Stimulated activated CD8-positive, alpha-beta memory T cell treated with anti-CD3 and anti-CD28 coated beads, Interleukin-4, amount 100 ng/mL, for 48 hours (primary cell): ENCODE data around the gene RPL7L1.
"Not testable (repeated sequence)": the region's sequence is repeated elsewhere in the genome, so short reads cannot be mapped to it uniquely, and the experiment has no call there.

ENCODE experiments used
- DNase-seq: peaks from one replicate; pipeline ENCODE4 v3.0.0-alpha.2; 2020

The RPL7L1 gene

DNA sequence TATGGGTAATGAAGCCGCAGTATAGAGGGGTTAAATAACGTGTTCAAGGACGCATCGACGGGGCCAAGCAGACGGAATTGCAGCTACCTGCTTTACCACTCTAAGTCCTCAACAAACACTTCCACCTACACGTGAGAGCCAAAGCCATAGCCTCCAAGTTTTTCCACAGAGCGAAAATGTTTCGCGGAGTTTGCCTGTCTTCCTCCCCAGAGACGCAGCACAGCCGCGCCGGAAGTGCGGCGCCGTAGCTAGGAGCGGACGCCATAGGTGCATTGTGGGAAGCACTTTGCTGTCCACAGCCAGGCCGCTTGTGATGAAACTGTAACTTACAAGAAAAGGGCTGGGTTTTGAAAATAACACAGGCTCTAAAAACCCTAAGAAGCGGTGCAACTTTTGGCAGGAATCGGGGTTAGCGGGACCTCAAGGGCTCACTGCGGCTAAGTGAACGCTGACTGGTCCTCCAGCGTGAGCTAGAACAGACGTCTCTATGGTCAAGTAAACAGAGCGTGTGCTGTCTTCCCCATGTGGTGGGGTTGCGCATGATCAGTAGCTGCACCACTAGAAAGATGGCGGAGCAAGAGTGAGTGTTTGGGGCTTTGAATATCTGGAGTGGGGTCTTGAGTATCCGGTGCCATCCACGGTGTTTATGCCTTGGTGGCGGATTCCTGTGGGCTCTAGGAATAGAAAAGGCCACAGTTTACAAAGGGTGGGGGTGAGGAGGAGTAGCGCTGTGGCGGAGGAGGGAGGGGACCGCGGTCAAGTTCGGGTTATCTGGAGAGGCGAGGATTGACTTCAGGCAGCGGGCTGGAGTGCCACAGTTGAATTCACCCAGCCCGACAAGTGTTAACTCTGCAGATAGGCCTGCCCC, at the start of gene RPL7L1:
Gene RPL7L1, plus strand, starts transcription at position 245 of the 868 bp plus-strand sequence. Its CDS starts 295 bp downstream, at position 540.
- peak; percentile 83 for DNase-seq

DNA sequence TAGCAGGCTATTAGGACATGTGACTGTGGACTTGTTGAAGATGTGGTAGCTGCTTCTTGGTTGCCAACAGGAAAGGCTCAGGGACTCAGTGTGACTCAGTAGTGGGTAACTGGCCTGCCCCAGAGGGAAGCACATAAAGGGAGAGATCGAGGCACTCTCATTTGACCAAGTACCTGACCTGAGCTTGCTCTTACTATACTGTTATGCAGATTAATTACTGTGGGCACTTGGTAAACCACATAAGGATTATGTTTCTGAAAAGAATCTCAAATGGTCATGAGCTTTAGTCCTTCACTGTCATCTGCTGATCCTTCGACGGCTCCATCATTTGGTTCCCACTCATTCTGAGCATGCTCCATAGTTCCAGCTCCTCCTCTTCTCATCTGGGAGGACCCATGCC, 48.2 kb upstream of the RPL7L1 start:
- DNase-seq: no peak

DNA sequence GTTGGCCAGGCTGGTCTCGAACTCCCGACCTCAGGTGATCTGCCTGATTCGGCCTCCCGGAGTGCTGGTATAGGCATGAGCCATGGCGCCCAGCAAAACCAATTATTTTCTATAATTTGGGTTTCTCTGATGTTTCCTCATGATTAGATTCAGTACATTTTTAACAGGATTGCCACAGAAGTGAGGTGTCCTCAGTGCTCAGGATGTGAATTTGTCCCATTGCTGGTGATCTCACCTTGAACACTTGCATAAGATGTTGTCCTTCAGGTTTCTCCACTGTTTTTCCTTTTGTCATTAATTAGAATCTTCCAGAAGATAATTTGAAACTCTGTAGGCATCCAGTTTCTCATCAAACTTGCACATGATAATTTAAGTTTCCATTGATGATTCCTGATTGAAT, 45.4 kb upstream of the RPL7L1 start:
- DNase-seq: no peak

DNA sequence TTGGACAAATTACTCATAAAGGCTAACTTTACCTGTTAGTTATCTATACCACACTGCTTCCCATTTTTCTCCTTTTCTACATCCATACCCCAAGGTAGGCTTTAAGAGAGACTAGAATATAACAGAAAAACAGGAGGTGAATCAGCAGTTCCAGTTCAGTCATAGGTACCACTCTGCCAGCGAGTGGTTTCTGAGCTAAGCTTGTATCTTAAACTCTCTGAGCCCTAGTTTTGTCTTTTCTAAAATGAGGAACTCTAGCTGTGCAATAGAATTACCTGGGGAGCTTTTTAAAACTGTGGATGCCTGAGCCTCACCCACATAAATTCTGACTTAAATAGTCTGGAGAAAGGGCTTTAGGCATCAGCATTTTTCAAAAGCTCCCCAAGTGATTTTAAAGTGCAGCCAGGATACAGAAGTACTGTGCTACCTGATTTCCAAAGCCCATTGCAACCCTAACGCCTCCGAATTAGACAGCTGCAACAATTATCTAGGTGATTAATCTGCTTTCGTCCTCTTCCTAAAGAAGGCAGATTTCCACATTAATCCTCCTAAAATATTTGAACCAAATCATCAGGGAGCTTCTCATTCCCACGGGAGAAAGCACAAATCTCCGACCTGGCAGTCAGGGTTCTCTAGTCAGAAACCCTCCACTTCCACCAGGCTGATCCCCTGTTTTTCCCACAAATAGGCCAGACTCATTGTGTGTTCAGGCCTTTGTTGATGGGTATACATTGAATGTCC, 37.4 kb upstream of the RPL7L1 start:
- DNase-seq: no peak

DNA sequence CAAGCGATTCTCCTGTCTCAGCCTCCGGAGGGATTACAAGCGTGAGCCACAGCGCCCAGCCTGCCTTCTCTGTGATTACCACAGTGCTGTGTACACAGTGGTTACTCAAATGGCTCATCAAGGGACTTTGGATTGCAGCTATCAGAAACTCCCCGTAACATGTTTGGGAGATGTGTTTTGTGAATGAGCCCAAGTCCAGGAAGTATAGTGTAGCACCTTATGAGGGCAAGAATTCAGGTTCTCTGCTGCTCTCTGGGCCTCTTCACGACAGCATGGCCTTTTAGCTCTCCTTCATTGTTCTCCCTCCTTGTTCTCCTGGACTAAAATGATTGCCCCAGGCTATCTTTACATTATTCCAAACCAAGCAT, 34.1 kb upstream of the RPL7L1 start:
- DNase-seq: no peak

DNA sequence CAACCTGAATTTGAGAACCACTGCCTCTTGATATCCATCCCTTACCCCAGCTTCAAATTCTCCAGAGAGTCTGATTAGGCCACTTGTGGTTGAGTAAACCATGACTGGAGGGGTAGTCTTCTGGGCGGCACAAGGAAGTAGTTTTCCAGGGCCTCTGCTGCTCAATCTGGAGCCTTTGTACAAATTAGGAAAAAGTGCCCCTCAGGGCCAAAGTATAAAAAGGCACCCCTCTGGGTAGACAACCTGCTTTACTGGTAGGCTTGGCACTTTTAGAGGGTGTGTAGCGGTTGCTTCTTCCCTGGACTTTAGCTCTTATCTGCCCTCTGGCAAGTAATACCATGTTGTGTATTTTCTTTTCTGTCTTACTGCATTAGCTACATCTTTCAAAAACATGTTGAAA, 32.9 kb upstream of the RPL7L1 start:
- DNase-seq: no peak

DNA sequence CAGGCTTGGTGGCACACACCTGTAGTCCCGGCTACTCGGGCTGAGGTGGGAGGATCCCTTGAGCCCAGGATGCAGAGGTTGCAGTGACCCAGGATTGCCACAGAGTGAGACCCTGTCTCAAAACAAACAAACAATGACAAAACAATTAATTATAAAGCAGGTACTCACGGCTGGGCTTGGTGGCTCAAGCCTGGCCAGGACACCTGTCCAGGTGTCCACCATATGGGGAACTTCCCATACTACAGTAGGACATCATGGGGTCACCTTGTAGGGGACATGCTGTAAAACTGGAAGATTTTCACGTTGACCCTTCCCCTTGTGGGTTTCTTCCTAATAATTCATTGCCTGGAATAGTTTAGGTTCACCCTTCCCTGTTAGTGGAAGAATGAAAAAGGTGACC, 30.7 kb upstream of the RPL7L1 start:
- DNase-seq: no peak

DNA sequence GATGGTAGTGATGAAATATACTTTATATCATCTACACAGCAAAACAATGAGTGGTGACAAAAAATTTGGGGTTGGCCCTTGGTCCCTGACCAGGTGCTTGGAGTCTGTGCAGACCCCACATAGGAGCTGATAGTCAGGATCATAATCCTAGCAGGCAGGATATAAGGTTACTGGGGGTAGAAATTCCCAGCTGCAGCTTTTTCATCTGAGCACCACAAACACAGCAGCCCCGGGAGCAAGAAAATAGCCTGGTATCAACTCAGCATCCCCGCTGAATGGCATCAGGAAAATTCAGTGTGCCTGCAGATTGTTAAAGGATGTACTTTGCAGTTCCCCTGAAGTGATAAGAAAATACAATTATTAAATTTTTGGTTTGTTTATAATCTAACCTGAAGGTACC, 27.8 kb upstream of the RPL7L1 start:
- DNase-seq: no peak

DNA sequence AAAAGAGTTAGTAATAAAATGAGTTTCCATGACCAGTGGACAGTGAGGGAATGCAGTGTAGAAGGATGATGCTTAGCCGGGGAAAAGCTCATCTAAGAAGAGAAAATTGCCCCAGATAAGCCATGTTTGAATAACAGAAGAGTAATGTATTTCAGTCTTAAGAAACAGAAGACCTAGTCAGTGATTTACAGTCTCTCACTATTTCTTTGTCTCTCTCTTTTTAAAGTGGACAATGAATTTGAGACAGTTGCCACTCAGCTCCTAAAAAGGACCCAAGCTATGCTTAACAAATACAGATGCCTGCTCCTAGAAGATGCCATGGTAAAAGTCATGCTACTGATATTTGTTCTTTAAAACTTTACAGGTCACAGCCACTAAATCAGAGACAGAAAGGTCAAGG, 19.4 kb upstream of the RPL7L1 start:
- DNase-seq: no peak

DNA sequence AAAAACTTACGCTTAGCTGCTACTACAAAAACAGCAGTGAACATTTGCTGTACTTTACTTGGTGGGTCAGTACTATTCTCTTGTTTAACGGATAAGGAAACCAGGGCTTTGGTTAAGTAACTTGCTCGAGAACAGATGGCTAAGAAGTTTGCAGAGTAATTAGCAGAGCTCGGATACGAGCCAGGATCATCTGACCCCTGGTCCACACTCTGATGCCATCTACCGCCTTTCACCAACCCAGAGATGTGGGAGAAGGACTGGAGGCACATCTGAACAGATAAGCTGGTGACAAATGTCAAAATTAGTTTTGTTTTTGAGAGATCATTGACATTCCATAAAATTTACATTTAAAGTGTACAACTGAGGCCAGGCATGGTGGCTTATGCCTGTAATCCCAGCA, 18.9 kb upstream of the RPL7L1 start:
- no peak for DNase-seq

DNA sequence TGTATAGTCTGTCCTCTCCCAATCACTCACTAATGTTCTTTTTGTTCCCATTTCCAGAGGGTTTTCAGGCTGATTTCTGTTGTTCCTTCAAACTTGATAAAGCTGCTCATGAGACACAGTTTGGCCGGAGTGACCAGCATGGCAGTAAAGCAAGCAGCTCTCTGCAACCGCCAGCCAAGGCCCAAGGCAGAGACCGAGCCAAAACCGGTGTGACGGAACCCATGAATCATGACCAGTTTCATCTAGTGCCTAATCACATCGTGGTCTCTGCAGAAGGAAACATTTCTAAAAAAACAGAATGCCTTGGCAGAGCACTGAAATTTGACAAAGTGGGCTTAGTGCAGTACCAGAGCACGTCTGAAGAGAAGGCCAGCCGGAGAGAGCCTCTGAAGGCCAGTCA, 14.8 kb upstream of the RPL7L1 start:
- DNase-seq: no peak

DNA sequence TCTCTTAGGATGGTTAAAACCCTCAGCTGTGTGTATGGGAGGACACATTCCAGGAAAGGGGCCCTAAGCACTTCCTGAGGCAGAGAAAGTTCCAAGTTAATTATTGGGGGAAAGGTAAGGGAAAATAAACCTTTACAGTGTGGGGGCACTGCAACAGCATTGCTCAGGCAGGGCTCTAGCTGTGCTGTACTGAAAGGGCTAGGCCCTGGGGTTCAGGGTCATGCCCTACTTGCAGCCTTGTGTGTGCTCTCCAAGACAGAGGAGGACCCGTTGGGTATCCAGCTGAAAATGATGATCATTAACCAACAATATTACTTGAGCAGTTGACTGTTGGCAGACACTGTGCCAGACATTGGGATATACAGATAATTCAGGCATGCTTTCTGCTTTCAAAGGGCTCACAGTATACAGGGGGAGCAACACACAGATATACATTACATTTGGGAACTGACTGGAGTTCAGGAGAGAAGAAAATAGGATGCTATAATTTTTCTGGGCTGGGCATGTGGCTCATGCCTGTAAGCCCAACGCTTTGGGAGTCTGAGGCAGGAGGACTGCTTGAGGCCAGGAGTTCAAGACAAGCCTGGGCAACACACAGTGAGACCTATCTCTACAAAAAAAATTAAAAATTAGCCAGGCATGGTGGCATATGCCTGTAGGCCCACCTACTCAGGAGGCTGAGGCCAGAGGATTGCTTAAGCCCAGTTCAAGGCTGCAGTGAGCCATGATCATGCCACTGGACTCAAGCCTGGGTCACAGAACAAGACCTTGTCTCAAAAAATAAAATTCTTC, 9.1 kb upstream of the RPL7L1 start:
- DNase-seq: no peak

DNA sequence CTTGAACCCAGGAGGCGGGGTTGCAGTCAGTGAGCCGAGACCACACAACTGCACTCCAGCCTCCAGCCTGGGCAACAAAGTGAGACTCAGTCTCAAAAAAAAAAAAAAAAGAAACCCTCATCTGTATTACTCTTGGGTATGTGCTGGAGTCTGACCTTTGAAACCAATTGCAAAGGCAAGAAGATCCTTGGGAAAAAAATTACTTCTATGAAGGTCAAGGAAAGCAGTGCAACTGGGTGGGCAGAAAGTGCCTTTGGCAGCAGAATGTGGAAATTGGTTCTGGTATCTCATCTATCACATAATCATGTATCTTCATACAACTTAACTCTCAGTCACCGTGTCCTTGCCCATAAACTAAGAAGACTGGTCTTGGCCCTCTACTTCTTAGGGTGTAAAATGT, 7.7 kb upstream of the RPL7L1 start:
- DNase-seq: no peak

DNA sequence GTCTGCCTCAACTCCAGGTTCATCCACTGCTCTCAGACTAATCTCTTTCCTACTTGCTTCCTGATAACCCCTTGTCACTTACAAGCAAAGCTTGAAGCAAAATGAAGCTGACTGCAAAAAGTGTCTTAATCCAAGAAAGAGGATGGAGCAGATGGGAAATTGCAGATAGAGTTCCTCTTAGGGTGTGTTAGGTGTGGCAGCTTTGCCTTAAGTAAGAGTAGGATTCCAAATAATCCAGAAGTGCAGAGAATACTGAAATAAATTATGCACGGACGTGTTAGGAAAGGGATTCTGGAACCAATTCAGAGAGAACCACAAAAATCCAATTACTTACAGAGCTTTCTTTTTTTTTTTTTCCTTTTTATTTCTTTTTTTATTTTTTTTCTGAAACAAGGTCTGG, 6.1 kb upstream of the RPL7L1 start:
- no peak for DNase-seq

DNA sequence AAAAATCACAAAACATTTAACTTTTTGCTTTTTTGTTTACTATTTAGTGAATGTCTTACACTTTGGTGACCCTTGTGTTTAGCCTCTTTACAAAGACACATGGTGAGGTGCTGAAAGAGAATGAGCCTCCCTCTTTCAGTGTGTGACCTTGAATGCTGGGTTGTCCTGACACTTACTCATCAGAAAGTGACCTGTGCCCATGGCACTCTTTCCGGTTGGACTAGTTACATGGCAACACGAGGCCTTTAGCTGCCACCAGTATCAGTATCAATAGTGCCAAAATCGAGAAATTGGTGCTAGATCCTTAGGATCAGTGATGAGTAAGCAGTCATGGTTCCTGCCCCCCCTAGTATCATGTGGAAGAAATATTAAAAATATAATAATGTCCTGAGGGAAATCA, 1.7 kb upstream of the RPL7L1 start:
- DNase-seq: no peak

DNA sequence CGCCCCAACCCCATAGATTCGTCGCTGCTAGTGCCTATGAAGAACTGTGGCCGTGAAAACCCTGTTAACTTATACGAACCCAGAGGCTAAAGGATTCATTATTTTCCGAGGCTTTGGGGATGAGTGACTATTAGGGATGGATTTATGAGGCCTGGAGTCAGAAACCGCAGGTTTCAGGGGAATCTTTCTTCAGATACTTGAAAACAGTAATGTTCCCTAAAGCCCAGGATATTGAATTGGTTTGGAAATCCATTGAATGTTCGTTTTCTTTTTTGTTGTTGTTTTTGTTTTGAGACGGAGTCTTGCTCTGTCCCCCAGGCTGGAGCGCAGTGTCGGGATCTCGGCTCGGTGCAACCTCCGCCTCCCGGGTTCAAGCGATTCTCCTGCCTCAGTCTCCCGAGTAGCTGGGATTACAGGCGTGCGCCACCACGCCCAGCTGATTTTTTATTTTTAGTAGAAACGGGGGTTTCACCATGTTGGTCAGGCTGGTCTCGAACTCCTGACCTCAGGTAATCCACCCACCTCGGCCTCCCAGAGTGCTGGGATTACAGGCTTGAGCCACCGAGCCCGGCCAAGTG, 913 bp downstream of the RPL7L1 start:
- not testable (repeated sequence) for DNase-seq

DNA sequence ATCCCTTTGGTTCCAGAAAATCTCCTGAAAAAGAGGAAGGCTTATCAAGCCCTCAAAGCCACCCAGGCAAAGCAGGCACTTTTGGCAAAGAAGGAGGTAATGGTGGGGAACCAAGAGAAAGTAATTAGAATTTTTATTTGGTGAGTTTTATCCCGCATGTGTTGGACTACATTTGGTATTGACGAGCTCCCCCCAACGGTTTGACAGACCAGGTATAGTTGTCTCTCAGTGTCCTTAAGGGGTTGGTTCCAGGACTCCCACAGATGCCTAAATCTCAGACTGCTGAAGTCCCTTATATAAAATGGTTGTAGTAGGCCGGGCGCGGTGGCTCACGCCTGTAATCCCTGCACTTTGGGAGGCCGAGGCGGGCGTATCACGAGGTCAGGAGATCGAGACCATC, 1.5 kb downstream of the RPL7L1 start:
- not testable (repeated sequence) for DNase-seq

DNA sequence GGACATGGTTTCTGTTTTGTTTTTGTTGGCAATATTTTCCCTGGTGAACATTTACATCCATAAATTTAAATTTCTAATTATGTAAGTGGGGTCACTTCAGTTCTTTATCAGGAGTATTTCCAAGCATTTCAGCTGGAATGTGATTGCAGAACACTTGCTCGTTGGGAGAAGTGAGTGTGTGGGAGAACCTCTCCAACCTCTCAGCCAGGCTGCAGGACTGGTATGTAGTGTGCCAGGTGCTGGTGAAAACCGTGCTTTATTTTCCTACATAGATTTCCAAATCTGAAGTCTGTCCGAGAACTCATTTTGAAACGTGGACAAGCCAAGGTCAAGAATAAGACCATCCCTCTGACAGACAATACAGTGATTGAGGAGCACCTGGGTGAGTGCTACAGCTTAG, 6.3 kb downstream of the RPL7L1 start:
- DNase-seq: no peak

DNA sequence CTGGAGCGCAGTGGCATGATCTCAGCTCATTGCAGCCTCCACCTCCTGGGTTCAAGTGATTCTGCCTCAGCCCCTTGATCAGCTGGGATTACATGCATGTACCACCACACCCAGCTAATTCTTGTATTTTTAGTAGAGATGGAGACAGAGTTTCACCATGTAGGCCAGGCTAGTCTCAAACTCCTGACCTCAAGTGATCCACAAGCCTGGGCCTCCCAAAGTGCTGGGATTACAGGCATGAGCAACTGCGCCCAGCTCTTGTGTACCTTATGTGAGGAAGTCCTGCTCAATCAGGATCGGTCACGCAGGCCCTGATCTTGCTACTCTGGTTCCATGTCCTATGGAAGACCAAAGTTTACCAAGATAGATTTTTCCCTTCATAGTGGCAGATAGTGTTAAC, 8.8 kb downstream of the RPL7L1 start:
- not testable (repeated sequence) for DNase-seq

DNA sequence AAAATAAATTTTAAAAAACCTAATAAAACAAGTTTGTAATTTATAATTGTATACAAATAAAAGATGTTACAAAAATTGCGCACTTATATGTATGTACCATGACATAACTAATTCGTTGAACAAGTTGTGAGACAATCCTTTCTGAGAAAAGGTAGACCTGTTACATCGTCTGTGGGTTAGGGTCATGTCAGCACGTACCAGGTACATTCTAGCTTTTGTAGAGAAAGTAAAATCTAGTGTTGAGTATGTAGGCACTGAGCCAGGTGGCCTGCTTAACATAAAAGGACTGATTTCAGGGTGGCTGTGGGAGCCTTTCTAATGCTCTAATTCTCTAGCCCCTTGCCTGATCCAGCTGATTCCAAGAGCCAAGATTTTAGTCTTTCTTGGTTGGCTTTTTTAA, 10.4 kb downstream of the RPL7L1 start:
- no peak for DNase-seq

DNA sequence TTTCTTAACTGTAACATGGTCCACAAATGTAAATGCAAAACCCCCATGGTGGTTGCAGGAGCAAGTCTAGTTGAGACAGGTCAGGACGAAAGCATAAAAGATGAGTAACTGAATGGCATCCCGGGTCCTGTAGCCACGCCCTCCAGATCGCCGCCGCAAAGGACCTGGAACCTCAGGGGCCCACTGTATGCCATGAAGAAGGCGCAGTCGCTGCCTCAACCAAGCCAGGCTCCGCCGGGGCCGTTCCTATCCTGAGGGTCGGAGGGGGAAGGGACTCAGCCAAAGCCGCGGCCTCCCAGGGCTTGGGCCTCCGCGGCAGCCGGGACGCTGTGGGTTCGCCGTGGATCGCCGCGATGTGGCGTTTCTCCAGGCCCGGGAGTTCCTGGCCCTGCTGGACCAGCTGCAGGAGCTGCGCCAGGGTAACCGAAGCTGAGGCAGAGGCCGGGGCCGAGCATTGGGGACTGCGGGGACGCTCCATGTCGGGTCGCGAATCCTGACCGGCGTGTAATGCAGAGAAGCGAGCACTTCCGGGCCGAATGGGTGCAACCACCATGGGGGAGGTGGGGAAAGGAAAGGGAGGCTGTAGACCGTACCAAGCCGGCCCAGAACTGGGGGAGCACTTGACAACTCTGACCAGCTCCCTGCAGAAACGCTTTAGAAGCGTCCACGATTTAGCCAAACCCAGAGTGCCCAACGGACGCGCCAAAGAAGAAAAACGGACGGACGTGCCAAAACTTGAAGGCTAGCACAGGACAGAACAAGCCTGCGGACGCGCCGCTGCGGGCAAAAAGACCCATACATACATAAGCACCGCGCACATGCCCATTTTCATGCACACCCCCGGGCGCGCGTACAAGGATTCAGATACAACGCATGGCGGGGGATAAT, 11.1 kb downstream of the RPL7L1 start:
- peak; percentile 93 for DNase-seq

DNA sequence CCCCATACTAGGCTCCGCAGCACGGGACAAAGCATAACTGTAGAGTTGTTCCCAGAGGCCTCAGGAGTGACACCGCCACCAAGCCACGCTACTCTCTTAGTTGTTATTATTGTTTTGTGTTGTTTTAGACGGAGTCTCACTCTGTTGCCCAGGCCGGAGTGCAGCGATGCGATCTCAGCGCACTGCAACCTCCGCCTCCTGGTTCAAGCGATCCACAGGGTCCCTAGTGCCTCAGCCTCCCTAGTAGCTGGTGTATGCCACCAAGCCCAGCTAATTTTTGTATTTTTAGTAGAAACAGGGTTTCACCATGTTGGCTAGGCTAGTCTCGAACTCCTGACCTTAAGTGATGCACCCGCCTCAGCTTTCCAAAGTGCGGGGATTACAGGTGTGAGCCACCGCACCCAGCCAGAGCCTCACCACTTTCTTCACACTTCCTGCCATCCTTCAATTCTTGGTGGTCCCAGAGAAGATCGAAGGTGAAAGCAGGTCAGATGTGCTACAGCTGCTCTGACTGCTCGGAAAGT, 11.8 kb downstream of the RPL7L1 start:
- no peak for DNase-seq
